Neural cell (in vitro differentiated cells): Measurements from ENCODE around the gene SLC6A15. TPM values are rescaled to one million over a fixed set of nuclear protein-coding genes. Genes with fewer than 3 reads are reported as not detected.
A peak's percentile ranks its signal among the peaks of the same experiment; 100 is the strongest.

ENCODE experiments used
- H2AFZ ChIP-seq: fragments of 200-600, 300-800 bp; sonication (generic), shearing (Covaris generic); 2 replicates; pipeline ENCODE4 v1.6.0; 2014; ENCODE audit warnings: low read depth, mild to moderate bottlenecking, antibody characterized with exemption, low read length, moderate library complexity
- H3F3A ChIP-seq: fragments of 200-600 bp; shearing (Covaris generic); 2 replicates; pipeline ENCODE4 v1.6.1; 2016; ENCODE audit warnings: mild to moderate bottlenecking, moderate library complexity, mixed read lengths, antibody characterized with exemption, low read length; ENCODE audit not compliant: insufficient read depth, poor library complexity, severe bottlenecking
- H3K27ac ChIP-seq: fragments of 200-600, 300-800 bp; sonication (generic), shearing (Covaris generic); 2 replicates; pipeline ENCODE4 v1.5.1; 2014; ENCODE audit warnings: mild to moderate bottlenecking, low read length, moderate library complexity
- H3K27me3 ChIP-seq: fragments of 300-800, 200-600 bp; sonication (generic), shearing (Covaris generic); 2 replicates; pipeline ENCODE4 v1.6.0; 2014; ENCODE audit warnings: mild to moderate bottlenecking, low read depth, low read length, moderate library complexity; ENCODE audit not compliant: insufficient read depth
- H3K36me3 ChIP-seq: fragments of 300-800, 200-600 bp; sonication (generic), shearing (Covaris generic); 2 replicates; pipeline ENCODE4 v1.5.1; 2014; ENCODE audit warnings: mild to moderate bottlenecking, antibody characterized with exemption, low read length, moderate library complexity; ENCODE audit not compliant: insufficient read depth
- H3K4me2 ChIP-seq: fragments of 300-800, 200-600 bp; sonication (generic), shearing (Covaris generic); 2 replicates; pipeline ENCODE4 v1.6.0; 2014; ENCODE audit warnings: mild to moderate bottlenecking, low read length
- H3K4me3 ChIP-seq: fragments of 300-800, 200-600 bp; sonication (generic), shearing (Covaris generic); 2 replicates; pipeline ENCODE4 v1.5.1; 2014; ENCODE audit warnings: mild to moderate bottlenecking, low read length, moderate library complexity
- H3K79me2 ChIP-seq: fragments of 200-600 bp; shearing (Covaris generic); replicated peaks from 2 replicates; pipeline ENCODE4 v1.6.0; 2014; ENCODE audit warnings: mild to moderate bottlenecking, low read length, moderate library complexity; ENCODE audit not compliant: insufficient read depth
- H3K9ac ChIP-seq: fragments of 300-800, 200-600 bp; sonication (generic), shearing (Covaris generic); 2 replicates; pipeline ENCODE4 v1.6.1; 2016; ENCODE audit warnings: mild to moderate bottlenecking, low read length, mixed read lengths
- H3K9me2 ChIP-seq: fragments of 200-600 bp; shearing (Covaris generic); 2 replicates; pipeline ENCODE4 v1.6.1; 2016; ENCODE audit warnings: mild to moderate bottlenecking, low read length, mixed read lengths; ENCODE audit not compliant: insufficient read depth
- H3K9me3 ChIP-seq: fragments of 200-600, 300-800 bp; sonication (generic), shearing (Covaris generic); 2 replicates; pipeline ENCODE4 v1.6.1; 2016; ENCODE audit warnings: mild to moderate bottlenecking, mixed run types, low read length, moderate library complexity, mixed read lengths
- H4K20me1 ChIP-seq: fragments of 200-600 bp; shearing (Covaris generic); 2 replicates; pipeline ENCODE4 v1.6.1; 2016; ENCODE audit warnings: mild to moderate bottlenecking, mixed run types; ENCODE audit not compliant: insufficient read depth
- EP300 ChIP-seq: fragments of 450-650 bp; conservative IDR thresholded peaks from 2 replicates; pipeline ENCODE4 v1.6.1; 2014; ENCODE audit warnings: antibody characterized with exemption, mild to moderate bottlenecking, moderate library complexity; ENCODE audit not compliant: poor library complexity, severe bottlenecking
- EZH2 ChIP-seq: fragments of 200-600, 300-800 bp; shearing (Covaris generic), sonication (generic); IDR thresholded peaks from 2 replicates; pipeline ENCODE4 v1.6.1; 2014; ENCODE audit warnings: antibody characterized with exemption, low read length, borderline replicate concordance, mild to moderate bottlenecking; ENCODE audit not compliant: insufficient read depth, poor library complexity, severe bottlenecking
- MXI1 ChIP-seq: fragments of 450-650 bp; conservative IDR thresholded peaks from 2 replicates; pipeline ENCODE4 v1.6.1; 2014; ENCODE audit warnings: antibody characterized with exemption, mild to moderate bottlenecking; ENCODE audit not compliant: poor library complexity, severe bottlenecking
- POLR2AphosphoS5 ChIP-seq: IDR thresholded peaks from 2 replicates; pipeline ENCODE4 v1.6.1; 2012
- RAD21 ChIP-seq: fragments of 450-650 bp; conservative IDR thresholded peaks from 2 replicates; pipeline ENCODE4 v1.6.1; 2014; ENCODE audit warnings: antibody characterized with exemption, mild to moderate bottlenecking, moderate library complexity
- REST ChIP-seq: IDR thresholded peaks from 2 replicates; pipeline ENCODE4 v1.6.1; 2012; ENCODE audit warnings: borderline replicate concordance
- SMC3 ChIP-seq: fragments of 450-650 bp; conservative IDR thresholded peaks from 2 replicates; pipeline ENCODE4 v1.6.1; 2014; ENCODE audit warnings: antibody characterized with exemption, mild to moderate bottlenecking, moderate library complexity; ENCODE audit not compliant: poor library complexity
- TAF1 ChIP-seq: IDR thresholded peaks from 2 replicates; pipeline ENCODE4 v1.6.1; 2012; ENCODE audit warnings: low read depth
- polyA minus RNA-seq: library from RNA; depleted of rRNA, polyadenylated mRNA; stranded (reverse); fragments of >200 nt; gene quantifications from 2 replicates; pipeline ENCODE4 v1.2.3, GENCODE V29; 2014
- polyA plus RNA-seq: library from polyadenylated mRNA; depleted of rRNA; stranded (reverse); fragments of >200 nt; gene quantifications from 2 replicates; pipeline ENCODE4 v1.2.3, GENCODE V29; 2014
- TF ChIP-seq, protein P1 (sequence below): fragments of 450-650 bp; IDR thresholded peaks from 2 replicates; pipeline ENCODE4 v1.5.1; 2014; ENCODE audit warnings: antibody characterized with exemption, mild to moderate bottlenecking, moderate library complexity; ENCODE audit not compliant: poor library complexity, severe bottlenecking

The SLC6A15 gene
- 11.4 and 13.3 TPM in 2 replicates for polyA plus RNA-seq
- 15.6 and 17.4 TPM in 2 replicates for polyA minus RNA-seq

DNA sequence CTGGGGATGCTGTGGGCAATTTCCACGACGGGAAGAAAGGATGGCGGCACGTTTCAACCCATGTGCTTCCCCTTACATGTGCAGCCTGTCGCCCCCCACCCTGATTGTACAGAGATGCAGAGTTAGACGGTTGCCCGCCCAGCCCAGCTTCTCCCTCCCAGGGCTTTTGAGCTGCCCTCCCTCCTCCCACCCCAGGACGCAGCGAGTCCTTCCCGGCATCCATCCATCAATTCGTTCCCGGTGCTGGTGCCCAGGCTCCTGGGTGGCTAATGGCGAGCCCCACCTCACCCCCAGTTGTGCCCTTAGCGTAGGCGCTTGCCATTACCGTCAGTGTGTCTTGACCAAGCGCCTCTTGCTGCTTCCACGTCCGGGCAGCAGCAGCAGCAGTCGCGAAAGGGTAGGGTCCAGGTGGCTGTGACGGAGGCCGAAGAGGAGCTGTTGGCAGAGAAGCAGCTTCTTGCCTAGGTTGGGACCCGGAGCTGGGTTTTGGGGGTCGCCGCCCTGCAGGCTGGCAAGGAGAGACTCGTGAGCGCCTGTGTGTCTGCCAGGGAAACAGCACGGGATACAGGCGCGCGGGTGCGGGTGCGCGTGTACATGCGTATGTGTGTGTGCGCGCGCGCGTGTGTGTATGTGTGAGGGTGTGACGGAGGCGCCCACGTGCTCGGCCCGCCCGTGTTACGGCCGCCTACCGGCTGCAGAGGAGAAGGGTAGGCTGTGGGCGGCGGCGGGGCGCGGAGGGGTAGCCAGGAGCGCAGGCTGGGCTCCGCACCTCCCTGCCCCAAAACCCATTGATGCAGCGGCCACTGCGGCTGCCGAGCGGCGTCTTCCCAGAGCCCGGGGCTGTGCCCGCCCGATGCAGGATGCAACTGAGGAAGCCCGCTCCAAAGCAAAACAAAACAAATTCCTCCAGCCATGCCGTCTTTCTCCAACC is at the start of gene SLC6A15:
SLC6A15 (minus strand) TSS at position 602 of the 931 bp plus-strand sequence. CDS start 20,679 bp downstream, outside the sequence.
- Histone ChIP-seq H3K27me3 (peaks cover 8% of the 10 kb centered on the region), H3K4me2 (peak within 1 kb of the TSS; percentile 83), H3K9ac (peak within 1 kb of the TSS; percentile 82), H3K36me3 (no peaks in the 10 kb centered on the region), H3K9me3 (no peaks in the 10 kb centered on the region), H3K27ac (peak within 1 kb of the TSS; percentile 62), H2AFZ (peak within 1 kb of the TSS; percentile 80), H3F3A (no peaks in the 10 kb centered on the region), H4K20me1 (no peaks in the 10 kb centered on the region), H3K79me2 (no peaks in the 10 kb centered on the region), H3K4me3 (peak within 1 kb of the TSS; percentile 85), H3K9me2 (no peaks in the 10 kb centered on the region)
- TF ChIP-seq EP300 (peak; percentile 72), TAF1 (peak; percentile 69), RAD21 (peak; percentile 45), POLR2AphosphoS5 (peak; percentile 78), SMC3 (peak; percentile 63), MXI1 (peak; percentile 83), REST (peak; percentile 64), EZH2 (no peak)
- TF ChIP-seq, protein P1, sequence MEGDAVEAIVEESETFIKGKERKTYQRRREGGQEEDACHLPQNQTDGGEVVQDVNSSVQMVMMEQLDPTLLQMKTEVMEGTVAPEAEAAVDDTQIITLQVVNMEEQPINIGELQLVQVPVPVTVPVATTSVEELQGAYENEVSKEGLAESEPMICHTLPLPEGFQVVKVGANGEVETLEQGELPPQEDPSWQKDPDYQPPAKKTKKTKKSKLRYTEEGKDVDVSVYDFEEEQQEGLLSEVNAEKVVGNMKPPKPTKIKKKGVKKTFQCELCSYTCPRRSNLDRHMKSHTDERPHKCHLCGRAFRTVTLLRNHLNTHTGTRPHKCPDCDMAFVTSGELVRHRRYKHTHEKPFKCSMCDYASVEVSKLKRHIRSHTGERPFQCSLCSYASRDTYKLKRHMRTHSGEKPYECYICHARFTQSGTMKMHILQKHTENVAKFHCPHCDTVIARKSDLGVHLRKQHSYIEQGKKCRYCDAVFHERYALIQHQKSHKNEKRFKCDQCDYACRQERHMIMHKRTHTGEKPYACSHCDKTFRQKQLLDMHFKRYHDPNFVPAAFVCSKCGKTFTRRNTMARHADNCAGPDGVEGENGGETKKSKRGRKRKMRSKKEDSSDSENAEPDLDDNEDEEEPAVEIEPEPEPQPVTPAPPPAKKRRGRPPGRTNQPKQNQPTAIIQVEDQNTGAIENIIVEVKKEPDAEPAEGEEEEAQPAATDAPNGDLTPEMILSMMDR = peak; percentile 89

DNA sequence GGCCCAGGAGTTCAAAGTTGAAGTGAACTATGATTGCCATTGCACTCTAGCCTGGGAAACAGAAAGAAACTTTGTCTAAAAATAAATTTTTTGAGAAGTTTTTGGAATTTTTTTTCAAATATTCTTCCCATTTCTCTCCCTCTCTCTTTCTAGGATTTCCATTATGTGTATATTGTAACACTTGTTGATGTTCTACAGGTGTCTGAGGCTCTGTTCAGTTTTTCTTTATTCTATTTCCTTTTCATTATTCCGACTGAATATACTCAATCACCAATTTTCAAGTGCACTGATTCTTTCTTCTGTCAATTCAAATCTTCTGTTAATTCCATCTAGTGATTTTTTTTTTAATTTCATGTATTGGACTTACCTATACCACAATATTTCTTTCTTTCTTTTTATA is 48.3 kb upstream of the SLC6A15 start:
- Histone ChIP-seq H4K20me1 (no peaks in the 10 kb centered on the region), H3K27ac (no peak overlapping the region), H3K9me2 (no peaks in the 10 kb centered on the region), H2AFZ (no peak overlapping the region), H3F3A (no peaks in the 10 kb centered on the region), H3K36me3 (no peaks in the 10 kb centered on the region), H3K4me3 (no peak overlapping the region), H3K4me2 (no peak overlapping the region), H3K27me3 (no peaks in the 10 kb centered on the region), H3K79me2 (no peaks in the 10 kb centered on the region), H3K9me3 (no peaks in the 10 kb centered on the region), H3K9ac (no peak overlapping the region)
- TF ChIP-seq, protein P1 = no peak
- no peak for TF ChIP-seq POLR2AphosphoS5
- TF ChIP-seq RAD21 = no peak
